ENCODE results near the gene ZNF655.
"Not testable (repeated sequence)": the region's sequence is repeated elsewhere in the genome, so short reads cannot be mapped to it uniquely, and the experiment has no call there.

Gene ZNF655, protein sequence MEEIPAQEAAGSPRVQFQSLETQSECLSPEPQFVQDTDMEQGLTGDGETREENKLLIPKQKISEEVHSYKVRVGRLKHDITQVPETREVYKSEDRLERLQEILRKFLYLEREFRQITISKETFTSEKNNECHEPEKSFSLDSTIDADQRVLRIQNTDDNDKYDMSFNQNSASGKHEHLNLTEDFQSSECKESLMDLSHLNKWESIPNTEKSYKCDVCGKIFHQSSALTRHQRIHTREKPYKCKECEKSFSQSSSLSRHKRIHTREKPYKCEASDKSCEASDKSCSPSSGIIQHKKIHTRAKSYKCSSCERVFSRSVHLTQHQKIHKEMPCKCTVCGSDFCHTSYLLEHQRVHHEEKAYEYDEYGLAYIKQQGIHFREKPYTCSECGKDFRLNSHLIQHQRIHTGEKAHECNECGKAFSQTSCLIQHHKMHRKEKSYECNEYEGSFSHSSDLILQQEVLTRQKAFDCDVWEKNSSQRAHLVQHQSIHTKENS

DNA sequence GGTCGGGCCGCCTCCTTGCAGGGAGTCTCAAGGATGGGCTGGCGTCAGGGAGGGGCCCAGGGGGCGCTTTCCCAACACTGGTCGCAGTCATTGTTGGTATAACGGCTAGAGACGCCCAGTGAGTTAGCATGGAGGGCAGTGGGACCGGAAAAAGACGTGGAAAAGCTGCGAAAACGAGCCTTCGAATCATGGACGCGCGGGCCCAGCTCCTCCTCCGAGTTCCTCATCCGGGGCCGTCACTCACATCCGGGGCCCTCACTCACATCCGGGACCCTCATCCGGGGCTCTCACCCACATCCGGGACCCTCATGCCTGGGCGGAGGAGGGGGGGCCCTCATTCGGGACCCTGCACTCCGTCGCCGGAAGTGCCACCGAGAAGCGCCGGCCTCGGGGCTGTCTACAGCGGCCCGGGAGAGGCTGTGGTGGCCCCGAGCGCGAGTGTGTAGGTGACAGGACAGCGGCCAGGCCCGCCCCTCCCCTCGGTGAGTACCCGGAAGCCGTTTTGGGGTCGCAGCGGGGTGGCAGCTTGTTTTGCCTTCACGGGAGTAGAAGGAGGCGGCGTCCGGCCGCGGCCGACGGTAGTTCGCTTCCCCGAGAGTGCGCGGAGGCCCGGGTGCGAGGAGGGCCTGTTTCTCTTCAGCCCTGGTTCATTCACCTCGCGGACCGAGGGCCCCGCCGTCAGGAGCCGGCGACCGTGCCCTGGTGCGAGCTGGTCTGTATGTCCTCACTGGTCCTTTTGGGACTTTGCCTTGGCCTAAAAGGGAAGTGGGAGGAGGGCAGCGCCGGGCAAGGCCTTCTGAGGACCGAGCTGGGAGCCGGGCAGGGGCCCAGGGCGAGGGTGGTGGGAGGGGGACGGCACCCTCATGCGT is at the start of gene ZNF655:
Gene ZNF655, plus strand, starts transcription at position 337 of the 869 bp plus-strand sequence. CDS start 1,918 bp downstream, outside the sequence.
- DNase-seq (ENCODE audit: low read depth), result no peak

DNA sequence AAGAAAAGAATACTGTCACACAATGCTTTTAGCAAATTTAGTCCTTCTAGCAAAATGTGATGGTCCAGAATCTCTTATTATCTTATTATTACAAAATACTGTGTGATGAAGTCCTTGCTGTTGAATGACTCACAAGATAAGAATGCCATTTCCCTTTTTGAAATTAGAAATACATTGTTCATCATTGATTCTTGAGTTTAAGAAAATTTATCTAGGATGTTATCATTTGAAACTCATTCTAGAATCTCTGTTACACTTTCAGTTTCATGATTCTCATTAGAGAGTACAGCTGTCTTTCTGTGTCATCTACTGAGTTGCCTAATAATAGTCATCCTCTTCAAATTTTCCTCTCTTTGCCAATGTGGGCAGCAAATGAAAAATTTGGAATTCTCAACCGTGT is 44.4 kb upstream of the ZNF655 start:
- no peak for DNase-seq (ENCODE audit: low read depth)

DNA sequence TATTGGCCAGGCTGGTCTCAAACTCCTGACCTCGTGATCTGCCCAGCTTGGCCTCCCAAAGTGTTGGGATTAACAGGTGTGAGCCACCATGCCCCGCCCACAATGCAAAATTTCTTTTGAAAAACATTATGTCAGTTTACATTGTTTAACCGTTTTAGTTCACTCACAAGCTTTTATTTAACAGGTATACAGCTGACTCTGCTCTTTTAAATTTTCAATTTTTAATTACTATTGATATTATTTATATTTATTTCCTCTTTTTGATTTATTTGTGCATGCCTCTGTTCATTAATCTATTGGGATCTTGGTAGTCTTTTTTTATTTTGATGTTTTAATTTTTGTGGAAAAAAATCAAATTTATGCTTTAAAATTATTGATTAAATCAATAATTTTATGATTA is 37.0 kb upstream of the ZNF655 start:
- DNase-seq (ENCODE audit: low read depth), result no peak

DNA sequence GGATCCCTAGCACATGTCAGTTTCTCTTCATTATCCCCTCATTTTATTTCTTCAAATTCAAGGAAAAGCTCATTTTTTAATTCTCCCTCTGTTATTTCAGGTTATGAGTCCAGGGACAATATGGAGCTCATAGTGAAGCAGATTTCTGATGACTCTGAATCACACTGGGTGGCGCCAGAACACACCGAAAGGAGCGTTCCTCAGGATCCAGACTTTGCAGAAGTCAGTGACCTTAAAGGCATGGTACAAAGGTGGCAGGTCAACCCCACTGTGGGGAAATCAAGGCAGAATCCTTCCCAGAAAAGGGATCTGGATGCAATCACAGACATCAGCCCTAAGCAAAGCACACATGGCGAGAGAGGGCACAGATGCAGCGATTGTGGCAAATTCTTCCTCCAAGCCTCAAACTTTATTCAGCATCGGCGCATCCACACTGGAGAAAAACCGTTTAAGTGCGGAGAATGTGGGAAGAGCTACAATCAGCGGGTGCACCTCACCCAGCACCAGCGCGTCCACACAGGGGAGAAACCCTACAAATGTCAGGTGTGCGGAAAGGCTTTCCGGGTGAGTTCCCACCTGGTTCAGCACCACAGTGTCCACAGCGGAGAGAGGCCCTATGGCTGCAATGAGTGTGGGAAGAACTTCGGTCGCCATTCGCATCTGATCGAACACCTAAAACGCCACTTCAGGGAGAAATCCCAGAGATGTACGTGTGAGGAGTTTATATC is 32.6 kb upstream of the ZNF655 start:
- DNase-seq (ENCODE audit: low read depth), result no peak

DNA sequence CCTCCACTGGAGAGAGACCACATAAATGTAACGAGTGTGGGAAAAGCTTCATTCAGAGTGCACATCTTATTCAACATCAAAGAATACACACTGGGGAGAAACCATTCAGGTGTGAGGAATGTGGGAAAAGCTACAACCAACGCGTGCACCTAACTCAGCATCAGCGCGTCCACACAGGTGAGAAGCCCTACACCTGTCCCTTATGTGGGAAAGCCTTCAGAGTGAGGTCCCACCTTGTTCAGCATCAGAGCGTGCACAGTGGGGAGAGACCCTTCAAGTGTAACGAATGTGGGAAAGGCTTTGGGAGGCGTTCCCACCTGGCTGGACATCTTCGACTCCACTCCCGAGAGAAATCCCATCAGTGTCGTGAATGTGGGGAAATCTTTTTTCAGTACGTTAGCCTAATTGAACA is 27.1 kb upstream of the ZNF655 start:
- no peak for DNase-seq (ENCODE audit: low read depth)

DNA sequence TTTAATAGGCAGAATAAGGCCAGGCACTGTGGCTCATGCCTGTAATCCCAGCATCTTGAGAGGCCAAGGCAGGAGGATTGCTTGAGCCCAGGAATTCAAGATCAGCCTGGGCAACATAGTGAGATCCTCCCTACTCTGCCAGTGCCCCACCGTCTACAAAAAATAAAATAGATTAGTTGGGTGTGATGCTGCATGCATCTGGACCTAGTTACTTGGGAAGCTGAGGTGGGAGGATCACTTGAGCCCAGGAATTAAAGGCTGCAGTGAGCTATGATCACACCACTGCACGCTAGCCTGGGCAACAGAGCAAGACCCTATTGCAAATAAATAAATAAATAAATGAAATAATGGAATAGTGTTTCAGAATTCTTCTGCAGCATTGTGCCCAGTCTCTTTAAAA is 22.8 kb upstream of the ZNF655 start:
- DNase-seq (ENCODE audit: low read depth), result no peak

DNA sequence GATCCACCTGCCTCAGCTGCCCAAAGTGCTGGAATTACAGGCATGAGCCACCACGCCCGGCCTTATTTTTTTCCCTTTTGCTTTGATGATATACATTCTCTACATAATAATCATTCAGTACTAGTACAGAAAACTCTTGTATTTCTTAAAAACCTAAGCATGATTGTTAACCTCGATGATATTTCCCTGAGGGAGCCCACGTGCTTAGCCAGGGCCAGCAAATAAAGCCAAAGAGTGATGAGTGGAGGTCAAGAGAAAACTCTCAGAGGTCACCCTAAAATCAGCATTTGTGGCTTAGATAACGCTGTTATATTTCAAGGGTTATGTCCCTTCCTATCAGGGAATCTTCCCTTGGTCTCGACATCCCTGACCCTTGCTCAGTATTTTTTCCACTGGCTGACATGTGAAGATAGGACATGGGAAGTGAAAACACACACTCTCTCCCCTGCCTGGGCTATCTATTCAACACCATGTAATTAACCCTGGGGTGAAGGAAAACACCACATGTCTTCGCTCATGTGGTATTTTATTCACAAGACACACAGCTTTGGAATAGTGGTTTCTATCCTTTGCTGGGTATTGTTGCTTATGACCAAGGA is 19.1 kb upstream of the ZNF655 start:
- no peak for DNase-seq (ENCODE audit: low read depth)

DNA sequence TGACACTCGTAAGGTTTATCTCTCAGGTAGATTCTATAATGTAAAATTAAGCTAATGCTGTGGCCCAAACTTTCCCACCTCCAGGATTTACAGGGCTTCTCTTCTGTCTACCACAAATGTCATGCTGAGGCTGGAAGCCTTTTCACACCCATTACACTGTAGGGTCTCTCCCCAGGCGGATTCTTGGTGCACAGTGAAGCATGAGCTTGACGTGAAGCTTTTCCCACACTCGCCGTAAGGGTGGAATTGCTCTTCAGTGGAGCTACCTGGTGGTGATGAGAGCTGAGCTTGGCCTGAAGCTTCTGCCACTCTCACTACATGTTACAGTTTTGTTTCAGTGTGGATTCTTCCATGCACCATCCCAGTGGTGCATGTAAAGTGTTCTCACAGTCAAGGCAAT is 17.9 kb upstream of the ZNF655 start:
- no peak for DNase-seq (ENCODE audit: low read depth)

DNA sequence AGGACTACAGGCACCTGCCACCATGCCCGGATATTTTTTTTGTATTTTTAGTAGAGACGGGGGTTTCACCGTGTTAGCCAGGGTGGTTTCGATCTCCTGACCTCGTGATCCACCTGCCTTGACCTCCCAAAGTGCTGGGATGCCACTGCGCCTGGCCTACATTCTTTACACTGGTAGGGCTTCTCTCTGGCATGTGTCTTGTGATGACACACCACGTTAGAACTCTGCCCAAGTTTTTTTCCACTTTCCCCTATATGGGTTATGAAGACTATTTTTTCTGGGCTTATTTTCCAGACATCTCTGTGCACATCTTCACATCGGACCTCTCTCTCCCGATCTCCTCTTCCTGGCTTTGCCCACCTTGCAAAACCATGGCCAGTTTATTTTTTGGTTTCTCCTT is 17.2 kb upstream of the ZNF655 start:
- no peak for DNase-seq (ENCODE audit: low read depth)

DNA sequence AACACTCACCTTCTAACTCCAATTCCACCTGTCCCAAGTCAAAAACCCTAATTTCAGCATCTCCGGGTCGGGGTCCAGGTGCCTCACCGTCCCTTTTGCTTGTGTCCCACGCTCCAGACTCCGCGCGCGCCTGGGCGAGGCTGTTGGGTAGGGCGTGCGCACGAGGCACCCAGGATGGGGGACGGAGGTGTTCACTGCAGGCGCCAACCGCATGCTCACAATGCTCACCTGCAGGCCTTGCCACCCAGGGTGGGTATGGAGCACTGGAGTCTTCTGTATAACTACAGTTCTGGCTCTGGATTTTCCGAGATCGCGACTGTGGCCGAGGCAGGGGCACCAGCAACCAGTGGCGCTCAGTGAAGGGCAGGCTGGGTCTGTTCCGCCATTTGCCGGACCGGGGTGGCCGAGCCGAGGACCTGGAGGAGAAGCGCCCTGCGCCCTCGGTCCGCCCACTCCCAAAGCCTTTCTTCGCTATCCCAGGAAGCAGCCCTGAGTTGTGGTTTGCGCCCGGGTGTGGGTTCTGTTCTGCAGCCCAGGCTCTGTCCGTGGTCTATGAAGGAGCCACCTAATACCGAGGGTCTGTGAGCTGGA is 15.3 kb upstream of the ZNF655 start:
- DNase-seq (ENCODE audit: low read depth), result no peak

DNA sequence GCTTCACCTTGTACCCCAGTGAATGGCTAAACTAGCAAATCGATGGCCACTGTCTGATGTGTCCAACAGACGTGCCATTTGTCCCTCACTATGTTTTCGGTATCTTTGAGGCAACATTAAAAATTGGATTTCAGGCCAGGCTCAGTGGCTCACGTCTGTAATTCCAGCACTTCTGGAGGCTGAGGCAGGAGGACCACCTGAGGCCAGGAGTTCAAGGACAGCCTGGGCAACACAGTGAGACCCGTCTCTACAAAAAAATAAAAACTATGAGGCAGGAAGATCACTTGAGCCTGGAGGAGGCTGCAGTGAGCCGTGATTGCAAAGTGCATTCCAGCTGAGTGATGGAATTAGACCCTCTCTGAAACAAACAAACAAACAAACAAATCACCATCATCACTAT is 14.5 kb upstream of the ZNF655 start:
- DNase-seq (ENCODE audit: low read depth), result no peak

DNA sequence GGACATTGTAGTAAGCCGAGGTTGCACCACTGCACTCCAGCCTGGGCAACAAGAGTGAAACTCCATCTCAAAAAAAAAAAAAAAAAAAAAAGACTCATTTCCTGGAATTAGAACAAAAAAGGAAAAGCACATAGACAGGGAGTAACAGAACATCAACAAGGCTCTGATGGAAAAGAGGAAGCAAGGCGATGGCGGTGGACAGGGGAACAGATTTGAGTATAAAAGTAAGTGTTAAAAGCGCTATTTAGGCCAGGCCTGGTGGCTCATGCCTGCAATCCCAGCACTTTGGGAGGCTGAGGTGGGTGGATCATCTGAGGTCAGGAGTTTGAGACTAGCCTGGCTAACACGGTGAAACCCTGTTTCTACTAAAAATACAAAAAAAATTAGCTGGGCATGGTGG is 13.1 kb upstream of the ZNF655 start:
- not testable (repeated sequence) for DNase-seq (ENCODE audit: low read depth)

DNA sequence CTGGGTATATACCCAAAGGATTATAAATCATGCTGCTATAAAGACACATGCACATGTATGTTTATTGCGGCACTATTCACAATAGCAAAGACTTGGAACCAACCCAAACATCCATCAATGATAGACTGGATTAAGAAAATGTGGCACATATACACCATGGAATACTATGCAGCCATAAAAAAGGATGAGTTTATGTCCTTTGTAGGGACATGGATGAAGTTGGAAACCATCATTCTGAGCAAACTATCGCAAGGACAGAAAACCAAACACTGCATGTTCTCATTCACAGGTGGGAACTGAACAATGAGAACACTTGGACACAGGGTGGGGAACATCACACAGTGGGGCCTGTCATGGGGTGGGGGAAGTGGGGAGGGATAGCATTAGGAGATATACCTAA is 8.9 kb upstream of the ZNF655 start:
- DNase-seq (ENCODE audit: low read depth), result not testable (repeated sequence)

DNA sequence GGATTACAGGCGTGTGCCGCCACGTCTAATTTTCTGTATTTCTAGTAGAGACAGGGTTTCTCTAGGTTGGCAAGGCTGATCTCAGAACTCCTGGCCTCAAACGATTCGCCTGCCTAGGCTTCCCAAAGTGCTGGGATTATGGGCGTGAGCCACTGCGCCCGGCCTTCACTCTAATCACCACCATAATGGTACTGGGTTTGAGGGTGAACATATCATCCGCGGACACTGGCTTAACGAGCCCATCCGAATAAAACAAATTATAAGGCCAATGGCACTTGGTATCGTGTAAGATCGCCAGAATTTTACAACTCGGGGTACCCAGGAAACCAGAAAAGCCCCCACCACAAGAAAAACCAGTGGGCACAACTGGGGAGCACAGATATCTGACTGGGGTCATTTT is 7.1 kb upstream of the ZNF655 start:
- no peak for DNase-seq (ENCODE audit: low read depth)

DNA sequence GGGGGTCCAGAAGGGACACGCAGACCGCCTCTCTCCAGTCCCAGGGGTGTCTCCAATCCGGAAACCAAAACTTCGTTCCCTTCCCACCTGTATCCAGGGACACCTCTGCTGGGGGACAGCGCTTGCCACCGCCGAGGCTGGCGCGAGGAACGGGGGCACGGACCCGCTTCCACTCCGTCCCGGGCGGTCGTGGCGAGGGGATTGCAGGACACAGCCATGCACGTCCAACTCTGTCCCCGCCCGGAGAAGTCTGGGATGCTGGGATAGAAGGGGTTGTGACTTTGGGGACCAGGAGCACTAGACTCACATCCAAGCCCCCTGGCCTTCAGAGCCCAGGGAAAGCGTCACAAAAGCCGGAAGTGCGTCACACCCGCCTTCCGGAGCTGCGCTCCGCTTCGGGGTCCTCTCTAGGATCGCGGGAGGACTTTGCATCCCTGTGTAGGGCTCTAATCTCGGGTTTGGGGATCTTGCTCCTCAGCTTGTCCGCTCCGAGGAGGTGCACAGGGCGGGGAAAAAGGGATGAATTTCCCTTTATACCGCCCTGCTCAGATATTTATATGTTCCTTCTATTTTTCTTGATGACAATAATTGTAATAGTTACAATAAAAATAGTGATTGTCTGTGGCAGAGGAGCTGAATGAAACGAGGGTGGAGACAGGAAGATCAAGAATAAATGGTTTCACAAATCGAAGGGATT is 6.5 kb upstream of the ZNF655 start, which contains the start of gene FAM200A:
Gene FAM200A, minus strand, starts transcription at position 348 of the 697 bp plus-strand sequence. CDS start 3,707 bp downstream, outside the sequence.
- DNase-seq (ENCODE audit: low read depth), result peak; percentile 67

DNA sequence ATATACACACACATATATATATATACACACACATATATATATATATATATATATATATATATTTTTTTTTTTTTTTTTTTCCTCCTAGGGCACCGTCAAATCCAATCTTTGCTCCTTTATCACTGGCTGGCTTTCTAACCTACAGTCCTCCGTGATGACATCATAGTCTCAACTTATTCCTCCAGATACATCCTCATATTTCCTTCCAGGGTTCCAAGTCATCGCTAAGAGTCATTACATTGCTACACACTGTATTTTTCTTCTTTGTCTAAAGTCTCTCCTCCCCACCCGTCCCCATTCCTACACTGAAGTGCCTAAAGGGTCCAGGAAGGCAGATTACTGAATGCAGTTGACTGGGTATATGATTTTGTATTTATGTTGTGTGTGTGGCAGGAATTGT is 5.4 kb upstream of the ZNF655 start:
- DNase-seq (ENCODE audit: low read depth), result no peak

DNA sequence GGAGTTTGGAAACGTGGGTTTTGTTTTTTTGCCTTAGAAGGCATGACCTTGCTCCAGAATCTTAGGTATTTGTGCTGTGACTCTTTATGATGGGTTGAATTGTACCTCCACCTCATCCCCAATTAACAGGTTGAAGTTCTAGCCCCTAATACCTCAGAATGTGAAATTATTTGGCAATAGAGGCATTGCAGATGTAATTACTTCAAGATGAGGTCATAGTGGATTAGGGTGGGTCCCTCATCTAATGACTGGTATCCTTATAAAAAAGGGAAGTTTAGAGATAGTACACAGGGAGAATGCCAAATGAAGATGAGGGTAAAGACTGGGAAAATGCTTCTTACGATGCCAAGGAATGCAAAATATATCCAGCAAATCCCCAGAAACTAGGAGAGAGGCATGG is 3.5 kb upstream of the ZNF655 start:
- DNase-seq (ENCODE audit: low read depth), result no peak

DNA sequence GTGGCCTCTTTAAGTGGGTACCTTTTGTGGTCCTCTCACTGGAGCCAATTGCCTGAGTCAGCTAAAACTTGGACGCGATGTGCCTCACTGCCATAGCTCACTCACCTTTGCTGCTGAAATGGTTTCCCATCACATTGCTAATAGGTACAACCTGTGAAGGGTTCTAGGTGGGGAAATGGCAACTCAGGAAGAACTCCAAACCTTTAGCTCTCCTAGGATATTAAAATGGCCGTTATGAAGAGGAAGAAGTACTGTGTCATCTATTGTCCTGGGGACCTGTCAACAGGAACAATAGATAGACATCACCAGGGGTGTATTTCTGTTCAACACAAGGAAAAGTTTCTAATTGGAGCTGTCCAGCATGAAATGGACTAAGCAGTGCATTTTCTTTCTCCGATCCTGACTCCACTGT is 1.2 kb upstream of the ZNF655 start:
- no peak for DNase-seq (ENCODE audit: low read depth)

DNA sequence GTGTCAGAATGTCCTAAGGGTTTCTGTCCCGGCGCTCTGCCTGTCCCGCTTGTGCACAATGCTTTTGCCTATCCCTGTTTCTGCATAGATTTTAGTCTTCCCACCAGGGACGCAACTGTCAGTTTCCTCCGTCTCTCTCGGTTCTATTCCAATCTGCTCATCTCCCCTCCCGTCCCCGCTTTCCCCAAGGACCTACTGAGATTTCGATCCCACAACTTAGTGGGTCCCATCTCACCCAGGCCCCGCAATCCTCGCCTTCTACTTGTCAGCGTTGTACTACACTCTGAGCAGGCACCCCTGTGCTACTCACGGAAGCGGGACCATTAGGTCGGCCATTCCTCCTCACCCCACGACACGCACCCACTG is 519 bp upstream of the ZNF655 start:
- DNase-seq (ENCODE audit: low read depth), result no peak

DNA sequence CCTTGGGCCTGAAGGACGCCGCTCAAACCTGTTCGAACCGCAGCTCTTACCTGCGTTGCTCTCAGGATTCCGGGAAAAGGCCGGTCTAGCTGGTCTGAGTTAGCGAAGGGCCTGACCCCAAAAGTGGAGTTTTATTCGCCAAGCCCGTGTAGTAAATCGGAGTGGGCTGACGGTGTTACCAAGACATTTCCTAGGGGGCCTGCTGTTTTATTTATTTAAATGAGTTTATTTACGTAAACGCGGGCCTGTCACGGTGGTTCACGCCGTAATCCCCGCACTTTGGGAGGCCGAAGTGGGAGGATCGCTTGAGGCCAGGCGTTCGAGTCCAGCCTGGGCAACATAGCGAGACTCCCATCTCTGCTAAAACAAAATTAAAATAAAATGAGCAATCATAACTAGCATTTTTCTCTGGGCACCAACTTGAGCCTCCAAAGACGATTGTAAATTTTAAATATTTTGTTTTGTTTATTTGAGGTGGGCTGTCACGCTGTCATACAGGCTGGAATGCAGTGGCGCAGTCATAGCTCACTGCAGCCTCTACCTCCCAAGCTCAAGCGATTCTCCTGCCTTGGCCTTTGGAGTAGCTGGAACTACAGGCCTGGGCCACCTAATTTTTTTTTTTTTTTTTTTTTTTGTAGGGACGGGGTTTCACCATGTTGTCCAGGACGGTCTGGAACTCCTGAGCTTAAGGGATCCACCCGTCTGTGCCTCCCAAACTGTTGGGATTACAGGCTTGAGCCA is 903 bp downstream of the ZNF655 start:
- DNase-seq (ENCODE audit: low read depth), result no peak
